NT2/D1 (cell line): ENCODE measurements around the gene SNAPC2.

Experiments
- YY1 ChIP-seq: IDR thresholded peaks from 2 replicates; pipeline ENCODE4 v1.6.1; 2011; ENCODE audit not compliant: insufficient read length, insufficient read depth
- ZNF274 ChIP-seq: IDR thresholded peaks from 2 replicates; pipeline ENCODE4 v1.6.1; 2011; ENCODE audit warnings: mild to moderate bottlenecking, low read depth, low read length

GRCh38 chr19:7898967-7899366, 21.2 kb upstream of the SNAPC2 start:
- no peak for TF ChIP-seq ZNF274
- no peak for TF ChIP-seq YY1
